K562 (cell line): ENCODE measurements around the gene POLR3GL. TPM values are rescaled to one million over a fixed set of nuclear protein-coding genes. Genes with fewer than 3 reads are reported as not detected.
A peak's percentile ranks its signal among the peaks of the same experiment; 100 is the strongest.

Experiments
- ARID2 ChIP-seq: fragments of 450-650 bp; IDR thresholded peaks from 2 replicates; pipeline ENCODE4 v1.6.1; 2017; ENCODE audit warnings: antibody characterized with exemption, mild to moderate bottlenecking
- BCL6 ChIP-seq: fragments of 250-450 bp; sonication (Bioruptor Pico); IDR thresholded peaks from 2 replicates; pipeline ENCODE4 v1.4.0; 2020
- BRD9 ChIP-seq: fragments of 450-650 bp; IDR thresholded peaks from 2 replicates; pipeline ENCODE4 v1.6.1; 2018; ENCODE audit warnings: low read depth; ENCODE audit not compliant: partially characterized antibody
- CBX5 ChIP-seq: IDR thresholded peaks from 2 replicates; pipeline ENCODE4 v1.6.1; 2014; ENCODE audit warnings: low read depth, borderline replicate concordance
- EP300 ChIP-seq: IDR thresholded peaks from 2 replicates; pipeline ENCODE4 v1.6.1; 2012; ENCODE audit warnings: low read length, improper control_type of control experiment
- GTF2F1 ChIP-seq: IDR thresholded peaks from 2 replicates; pipeline ENCODE4 v1.6.1; 2011; ENCODE audit warnings: low read depth, low read length, improper control_type of control experiment
- HDGF ChIP-seq: fragments of 450-650 bp; IDR thresholded peaks from 2 replicates; pipeline ENCODE4 v1.6.1; 2016
- L3MBTL2 ChIP-seq: fragments of 450-650 bp; IDR thresholded peaks from 2 replicates; pipeline ENCODE4 v1.6.1; 2016; ENCODE audit warnings: mild to moderate bottlenecking, moderate library complexity
- MAX ChIP-seq: sonication (generic); formaldehyde crosslinking; IDR thresholded peaks from 2 replicates; pipeline ENCODE4 v1.9.0; 2022; ENCODE audit warnings: mild to moderate bottlenecking, missing genetic modification reagents
- NFXL1 ChIP-seq: fragments of 450-650 bp; formaldehyde crosslinking; IDR thresholded peaks from 2 replicates; pipeline ENCODE4 v1.4.0; 2021; ENCODE audit warnings: mild to moderate bottlenecking
- NONO ChIP-seq, 2 experiments: fragments of 200-400 bp in 1 of 2; fragments of 450-650 bp in 1 of 2; formaldehyde crosslinking in 1 of 2; IDR thresholded peaks; 2 replicates each; pipeline ENCODE4 v1.6.1; 2017; ENCODE audit warnings: low read depth in 2 of 2, mild to moderate bottlenecking in 2 of 2, moderate library complexity in 2 of 2, low read length in 1 of 2
- PURB ChIP-seq: sonication (generic); formaldehyde crosslinking; IDR thresholded peaks from 2 replicates; pipeline ENCODE4 v1.9.0; 2021; ENCODE audit warnings: low read depth, mild to moderate bottlenecking, missing genetic modification reagents
- SNRNP70 ChIP-seq: fragments of 200-400 bp; formaldehyde crosslinking; optimal IDR thresholded peaks from 2 replicates; pipeline ENCODE3; 2017; ENCODE audit warnings: low read depth, low read length
- SREBF1 ChIP-seq: fragments of 150-350 bp; IDR thresholded peaks from 2 replicates; pipeline ENCODE4 v1.6.1; 2014; ENCODE audit warnings: antibody characterized with exemption, low read depth, low read length, borderline replicate concordance
- SRF ChIP-seq, 2 experiments: fragments of 250-450, 450-650 bp in 1 of 2; sonication (Bioruptor Pico) in 1 of 2; sonication (generic) in 1 of 2; formaldehyde crosslinking; IDR thresholded peaks; 2 replicates each; pipeline versions ENCODE4 v1.5.0 to v1.5.1; 2020 to 2022; ENCODE audit warnings: mild to moderate bottlenecking in 1 of 2, missing genetic modification reagents in 1 of 2
- TCF15 ChIP-seq: fragments of 250-450 bp; sonication (Bioruptor Pico); IDR thresholded peaks from 2 replicates; pipeline ENCODE4 v1.8.0; 2022; ENCODE audit warnings: moderate library complexity, mild to moderate bottlenecking, inconsistent platforms
- U2AF2 ChIP-seq: fragments of 200-400 bp; formaldehyde crosslinking; optimal IDR thresholded peaks from 2 replicates; pipeline ENCODE3; 2017; ENCODE audit warnings: low read depth, mild to moderate bottlenecking, low read length
- ZNF12 ChIP-seq: sonication (generic); formaldehyde crosslinking; IDR thresholded peaks from 2 replicates; pipeline ENCODE4 v1.4.0; 2020; ENCODE audit warnings: mild to moderate bottlenecking, missing genetic modification reagents
- ZNF134 ChIP-seq: fragments of 250-450 bp; sonication (Bioruptor Pico); conservative IDR thresholded peaks from 2 replicates; pipeline ENCODE4 v1.4.0; 2020
- ZNF197 ChIP-seq: fragments of 200-800 bp; sonication (Bioruptor generic); IDR thresholded peaks from 2 replicates; pipeline ENCODE4 v1.6.1; 2016; ENCODE audit warnings: low read depth, missing genetic modification characterization, missing compliant biosample characterization
- ZNF324 ChIP-seq: fragments of 250-450 bp; sonication (Bioruptor Pico); IDR thresholded peaks from 2 replicates; pipeline ENCODE4 v1.4.0; 2020; ENCODE audit warnings: mild to moderate bottlenecking
- ZNF354B ChIP-seq: fragments of 250-450 bp; sonication (Bioruptor Pico); IDR thresholded peaks from 2 replicates; pipeline ENCODE4 v1.4.0; 2020
- ZNF507 ChIP-seq: conservative IDR thresholded peaks from 2 replicates; pipeline ENCODE4 v1.6.1; 2017; ENCODE audit warnings: missing genetic modification characterization, missing compliant biosample characterization
- ZNF592 ChIP-seq: fragments of 450-650 bp; IDR thresholded peaks from 2 replicates; pipeline ENCODE4 v1.6.1; 2017; ENCODE audit warnings: antibody characterized with exemption, mild to moderate bottlenecking
- ZNF717 ChIP-seq: fragments of 250-450 bp; sonication (Bioruptor Pico); IDR thresholded peaks from 2 replicates; pipeline ENCODE4 v1.5.0; 2021
- ZNF77 ChIP-seq: fragments of 250-450 bp; sonication (Bioruptor Pico); IDR thresholded peaks from 2 replicates; pipeline ENCODE4 v1.5.0; 2020
- polyA plus RNA-seq, 8 experiments: library from polyadenylated mRNA; depleted of rRNA in 4 of 8; stranded (reverse) in 5 of 8; unstranded in 3 of 8; fragments of >200 nt; fragmentation: Nextera tagmentation in 2 of 8; fragmentation: Illumina TruSeq in 1 of 8; extraction: Ambion mirVana in 2 of 8; extraction: Trizol in 1 of 8; gene quantifications; 2 replicates each; pipeline versions ENCODE4 v1.2.1 to v1.2.3, GENCODE V29; 2011 to 2014; ENCODE audit warnings: inconsistent platforms in 1 of 8, missing spikeins in 1 of 8
- total RNA-seq, 7 experiments: library from RNA; depleted of rRNA in 6 of 7; stranded (reverse); fragments of >200 nt in 6 of 7; fragmentation: Illumina TruSeq in 2 of 7; extraction: Trizol in 2 of 7; gene quantifications; 2 replicates each; pipeline versions ENCODE4 v1.2.1 to v1.2.3, GENCODE V29; 2011 to 2021; ENCODE audit warnings: low replicate concordance in 1 of 7

Gene POLR3GL
- total and polyA plus RNA-seq, 9 of the 15 experiments (the other 6 are each of a cell fraction or from before 2014, with no cell fraction given) = 14.6 to 48.4 (median 38.2) TPM

- TF ChIP-seq SNRNP70 = no peak
- TF ChIP-seq SRF (CRISPR knock-in tag; IDR thresholded peaks at IDR 0.05) = peak in 1 of 2 experiments; percentile 44; a peak in 1 of 4 replicates
- TF ChIP-seq ZNF12 (CRISPR knock-in tag) = no peak
- TF ChIP-seq NFXL1 (CRISPR knock-in tag) = no peak
- TF ChIP-seq CBX5 = 0 out of 2 replicates have a peak, but pooled peaks have one; percentile 49
- peak; percentile 90 for TF ChIP-seq ZNF592
- TF ChIP-seq ZNF354B (CRISPR knock-in tag) = no peak
- TF ChIP-seq NONO (IDR thresholded peaks at IDR 0.05; ENCODE audit: low read depth in 2 of 2, low read length in 1 of 2) = no peak
- TF ChIP-seq EP300 = peak; percentile 45; the same call in 1 of the 2 replicates
- no peak for TF ChIP-seq SREBF1
- no peak for TF ChIP-seq ZNF507 (tag)
- TF ChIP-seq ZNF77 (CRISPR knock-in tag) = no peak
- no peak for TF ChIP-seq GTF2F1
- TF ChIP-seq HDGF = peak; percentile 55; the same call in 1 of the 2 replicates
- TF ChIP-seq BCL6 (CRISPR knock-in tag) = no peak
- peak; percentile 27; the same call in 1 of the 2 replicates for TF ChIP-seq L3MBTL2
- TF ChIP-seq U2AF2 = no peak
- TF ChIP-seq ZNF324 (CRISPR knock-in tag) = no peak
- TF ChIP-seq ZNF134 = no peak
- TF ChIP-seq BRD9 = peak; percentile 94
- no peak for TF ChIP-seq ZNF197 (CRISPR knock-in tag)
- peak; percentile 79 for TF ChIP-seq ARID2
- no peak for TF ChIP-seq MAX (CRISPR knock-in tag)
- TF ChIP-seq TCF15 = no peak
- no peak for TF ChIP-seq PURB (CRISPR knock-in tag)
- no peak for TF ChIP-seq ZNF717 (CRISPR knock-in tag)
These were observed 13.3 kb downstream of the POLR3GL start (continued) for GRCh38 chr1:145977486-145978470.
